BE2C (cell line): Measurements from ENCODE around the gene SIGLEC9.
"Not testable (repeated sequence)": the region's sequence is repeated elsewhere in the genome, so short reads cannot be mapped to it uniquely, and the experiment has no call there.

Experiments
- DNase-seq: peaks from one replicate; pipeline ENCODE4 v3.0.0-alpha.2; 2020
- H3K27me3 ChIP-seq: fragments of 250-450 bp; sonication (Bioruptor Pico); 2 replicates; pipeline ENCODE4 v1.5.1; 2020; ENCODE audit warnings: mild to moderate bottlenecking
- H3K36me3 ChIP-seq: fragments of 250-450 bp; sonication (Bioruptor Pico); 2 replicates; pipeline ENCODE4 v1.5.1; 2020; ENCODE audit warnings: mild to moderate bottlenecking
- H3K4me1 ChIP-seq: fragments of 250-450 bp; sonication (Bioruptor Pico); 2 replicates; pipeline ENCODE4 v1.5.1; 2020
- H3K4me3 ChIP-seq: 2 replicates; pipeline ENCODE4 v1.5.1; 2011; ENCODE audit warnings: low read depth, low read length
- H3K9me3 ChIP-seq: fragments of 250-450 bp; sonication (Bioruptor Pico); 2 replicates; pipeline ENCODE4 v1.5.1; 2020
- TF ChIP-seq, protein P1 (sequence below): IDR thresholded peaks from 2 replicates; pipeline ENCODE4 v1.5.1; 2012; ENCODE audit warnings: mild to moderate bottlenecking, low read depth, low read length

Gene SIGLEC9

DNA sequence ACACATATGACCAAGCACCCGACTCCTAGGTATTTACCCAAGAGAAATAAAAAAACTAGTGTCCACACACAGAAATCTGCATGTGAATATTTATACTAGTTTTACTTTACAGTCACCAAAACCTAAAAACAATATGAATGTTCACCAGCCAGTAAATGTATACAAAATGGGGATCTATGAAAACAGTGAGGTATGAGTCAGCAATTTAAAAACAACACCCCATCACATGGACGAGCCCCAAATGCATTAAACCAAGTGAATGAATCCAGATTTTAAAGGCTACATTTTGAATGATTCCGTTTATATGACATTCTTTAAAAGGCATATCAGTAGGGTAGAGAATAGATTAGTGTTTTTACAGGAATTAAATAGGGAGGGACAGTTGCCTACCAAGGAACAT, 39.5 kb downstream of the SIGLEC9 start:
- TF ChIP-seq, protein P1, sequence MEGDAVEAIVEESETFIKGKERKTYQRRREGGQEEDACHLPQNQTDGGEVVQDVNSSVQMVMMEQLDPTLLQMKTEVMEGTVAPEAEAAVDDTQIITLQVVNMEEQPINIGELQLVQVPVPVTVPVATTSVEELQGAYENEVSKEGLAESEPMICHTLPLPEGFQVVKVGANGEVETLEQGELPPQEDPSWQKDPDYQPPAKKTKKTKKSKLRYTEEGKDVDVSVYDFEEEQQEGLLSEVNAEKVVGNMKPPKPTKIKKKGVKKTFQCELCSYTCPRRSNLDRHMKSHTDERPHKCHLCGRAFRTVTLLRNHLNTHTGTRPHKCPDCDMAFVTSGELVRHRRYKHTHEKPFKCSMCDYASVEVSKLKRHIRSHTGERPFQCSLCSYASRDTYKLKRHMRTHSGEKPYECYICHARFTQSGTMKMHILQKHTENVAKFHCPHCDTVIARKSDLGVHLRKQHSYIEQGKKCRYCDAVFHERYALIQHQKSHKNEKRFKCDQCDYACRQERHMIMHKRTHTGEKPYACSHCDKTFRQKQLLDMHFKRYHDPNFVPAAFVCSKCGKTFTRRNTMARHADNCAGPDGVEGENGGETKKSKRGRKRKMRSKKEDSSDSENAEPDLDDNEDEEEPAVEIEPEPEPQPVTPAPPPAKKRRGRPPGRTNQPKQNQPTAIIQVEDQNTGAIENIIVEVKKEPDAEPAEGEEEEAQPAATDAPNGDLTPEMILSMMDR = no peak
- Histone ChIP-seq H3K36me3 (no peaks in the 10 kb centered on the region), H3K4me3 (no peak overlapping the region), H3K9me3 (no peaks in the 10 kb centered on the region), H3K4me1 (no peaks in the 10 kb centered on the region; the same call in 1 of the 2 replicates), H3K27me3 (peaks cover 30% of the 10 kb centered on the region)
- no peak for DNase-seq

DNA sequence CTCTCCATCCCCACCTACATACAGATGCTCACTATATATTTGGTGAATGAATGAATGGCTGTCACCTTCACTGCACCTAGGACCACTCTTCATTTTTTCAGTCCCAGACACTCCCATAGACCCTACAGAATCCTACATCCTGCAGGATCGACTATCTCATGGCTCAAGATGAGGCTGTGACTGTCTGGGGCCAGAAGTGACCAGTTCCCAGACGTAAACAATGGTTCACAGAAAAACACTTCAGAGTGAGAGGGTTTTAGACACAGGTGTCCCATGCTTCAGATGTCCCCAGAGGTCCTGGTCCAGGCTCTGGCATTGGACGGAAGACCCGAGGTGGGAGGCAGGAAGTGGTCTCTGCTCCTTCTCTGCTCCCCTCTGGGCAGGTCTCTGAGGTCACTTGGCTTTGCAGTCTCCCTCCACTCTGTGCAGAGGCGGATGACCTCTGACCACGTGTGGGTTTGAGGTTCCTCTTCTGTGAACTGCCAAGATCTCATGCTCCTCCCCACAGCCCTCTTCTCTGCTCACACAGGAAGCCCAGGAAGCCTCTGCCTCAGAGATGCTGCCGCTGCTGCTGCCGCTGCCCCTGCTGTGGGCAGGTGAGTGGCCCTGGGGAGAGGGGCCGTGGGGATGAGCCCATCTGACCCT, 42.3 kb downstream of the SIGLEC9 start:
- TF ChIP-seq, protein P1 = no peak
- Histone ChIP-seq H3K4me3 (no peak overlapping the region), H3K36me3 (no peaks in the 10 kb centered on the region), H3K4me1 (no peaks in the 10 kb centered on the region; the same call in 1 of the 2 replicates), H3K9me3 (no peaks in the 10 kb centered on the region), H3K27me3 (peaks cover 42% of the 10 kb centered on the region)
- DNase-seq = no peak

DNA sequence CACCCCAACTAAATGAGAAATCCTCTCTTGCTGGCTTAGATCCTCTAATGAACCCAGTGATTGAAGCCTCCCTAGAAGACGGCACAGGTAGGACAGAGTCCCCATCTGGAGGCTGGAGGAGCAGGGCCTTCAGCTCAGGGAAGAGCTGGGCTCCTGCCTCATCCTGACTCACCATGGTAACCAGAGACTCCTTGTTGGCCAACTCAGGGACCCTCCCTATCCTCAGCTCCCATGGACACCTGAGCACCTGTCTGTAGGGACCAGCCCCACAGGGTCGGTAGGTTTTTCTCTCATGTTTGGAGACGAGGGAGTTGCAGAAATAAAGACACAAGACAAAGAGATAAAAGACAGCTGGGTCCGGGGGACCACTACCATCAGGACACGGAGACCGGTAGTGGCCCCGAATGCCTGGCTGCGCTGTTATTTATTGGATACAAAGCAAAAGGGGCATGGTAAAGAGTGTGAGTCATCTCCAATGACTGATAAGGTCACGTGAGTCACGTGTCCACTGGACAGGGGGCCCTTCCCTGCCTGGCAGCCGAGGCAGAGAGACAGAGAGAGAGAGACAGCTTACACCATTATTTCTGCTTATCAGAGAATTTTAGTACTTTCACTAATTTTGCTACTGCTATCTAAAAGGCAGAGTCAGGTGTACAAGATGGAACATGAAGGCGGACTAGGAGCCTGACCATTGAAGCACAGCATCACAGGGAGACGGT, 44.0 kb downstream of the SIGLEC9 start:
- Histone ChIP-seq H3K4me1 (no peaks in the 10 kb centered on the region; the same call in 1 of the 2 replicates), H3K4me3 (peak overlapping the region; percentile 47), H3K36me3 (no peaks in the 10 kb centered on the region), H3K27me3 (peaks cover 28% of the 10 kb centered on the region), H3K9me3 (no peaks in the 10 kb centered on the region)
- TF ChIP-seq, protein P1 = no peak
- peak; percentile 42 for DNase-seq

DNA sequence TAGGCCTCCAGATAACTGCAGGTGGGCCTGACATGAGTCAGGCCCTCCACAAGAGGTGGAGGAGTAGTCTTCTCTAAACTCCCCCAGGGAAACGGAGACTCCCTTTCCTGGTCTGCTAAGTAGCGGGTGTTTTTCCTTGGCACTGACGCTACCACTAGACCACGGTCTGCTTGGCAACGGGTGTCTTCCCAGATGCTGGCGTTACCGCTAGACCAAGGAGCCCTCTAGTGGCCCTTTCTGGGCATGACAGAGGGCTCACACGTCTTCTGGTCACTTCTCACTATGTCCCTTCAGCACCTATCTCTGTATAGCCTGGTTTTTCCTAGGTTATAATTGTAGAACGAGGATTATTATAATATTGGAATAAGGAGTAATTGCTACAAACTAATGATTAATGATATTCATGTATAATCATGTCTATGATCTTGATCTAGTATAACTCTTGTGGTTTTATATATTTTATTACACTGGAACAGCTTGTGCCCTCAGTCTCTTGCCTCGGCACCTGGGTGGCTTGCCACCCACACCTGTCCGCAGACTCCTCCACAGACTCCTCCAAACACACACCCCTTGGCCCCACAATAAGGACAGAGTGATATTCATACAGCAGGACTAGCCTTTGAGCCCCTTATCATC, 44.7 kb downstream of the SIGLEC9 start:
- TF ChIP-seq, protein P1 = peak; percentile 78
- Histone ChIP-seq H3K4me3 (peak overlapping the region; percentile 47), H3K27me3 (peaks cover 22% of the 10 kb centered on the region)
- not testable (repeated sequence) for H3K36me3 ChIP-seq, H3K4me1 ChIP-seq, H3K9me3 ChIP-seq
- peak; percentile 83 for DNase-seq

DNA sequence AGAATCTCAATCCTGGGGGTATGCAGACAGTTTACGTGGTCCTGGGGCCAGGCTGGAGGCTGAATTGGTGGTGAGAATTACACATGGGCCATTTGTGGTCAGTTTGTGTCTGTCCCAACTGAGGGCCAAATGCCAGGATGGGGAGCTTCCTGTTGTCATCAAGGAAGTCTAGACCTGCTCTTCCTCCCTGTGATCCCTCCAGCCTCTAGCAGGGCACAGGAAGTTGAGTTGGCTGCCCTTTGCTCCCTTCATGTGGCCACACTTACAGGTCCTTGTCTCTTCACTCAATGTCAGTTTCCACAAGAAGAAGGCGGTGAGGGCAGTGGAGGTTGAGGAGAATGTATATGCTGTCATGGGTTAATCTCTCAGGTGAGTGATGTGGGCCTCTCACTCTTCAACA, 47.5 kb downstream of the SIGLEC9 start:
- DNase-seq = no peak
- H3K27me3 ChIP-seq = peaks cover 20% of the 10 kb centered on the region
- H3K36me3 ChIP-seq = no peaks in the 10 kb centered on the region
- no peaks in the 10 kb centered on the region; the same call in 1 of the 2 replicates for H3K4me1 ChIP-seq
- H3K4me3 ChIP-seq = no peak overlapping the region
- TF ChIP-seq, protein P1 = no peak
- H3K9me3 ChIP-seq = no peaks in the 10 kb centered on the region
